GM12875 (cell line): Measurements from ENCODE around the gene BICD1.

Source experiments
- H3K4me3 ChIP-seq: one replicate; pipeline ENCODE4 v1.5.1; 2011; ENCODE audit warnings: low read depth, low read length, control low read depth
- CTCF ChIP-seq: IDR thresholded peaks from 2 replicates; pipeline ENCODE4 v1.5.1; 2011; ENCODE audit warnings: low read depth, mild to moderate bottlenecking, control low read depth, inconsistent platforms, low read length, moderate library complexity, borderline replicate concordance; ENCODE audit not compliant: insufficient read depth

Gene BICD1

GRCh38 chr12:32322354-32322753 is 215.7 kb downstream of the BICD1 start:
- no peak overlapping the region for H3K4me3 ChIP-seq
- no peak for TF ChIP-seq CTCF

GRCh38 chr12:32331133-32331532 is 224.5 kb downstream of the BICD1 start:
- TF ChIP-seq CTCF = no peak
- H3K4me3 ChIP-seq = no peak overlapping the region

- no peak for TF ChIP-seq CTCF
Measured at GRCh38 chr12:32332446-32332845, 225.8 kb downstream of the BICD1 start.

GRCh38 chr12:32334371-32334777 is 227.7 kb downstream of the BICD1 start:
- H3K4me3 ChIP-seq = no peak overlapping the region
- no peak for TF ChIP-seq CTCF

More at GRCh38 chr12:32332446-32332845, 225.8 kb downstream of the BICD1 start:
- no peak overlapping the region for H3K4me3 ChIP-seq

GRCh38 chr12:32336261-32336660 is 229.6 kb downstream of the BICD1 start:
- no peak for TF ChIP-seq CTCF
- H3K4me3 ChIP-seq = no peak overlapping the region

GRCh38 chr12:32343496-32343895 is 236.8 kb downstream of the BICD1 start:
- no peak overlapping the region for H3K4me3 ChIP-seq
- no peak for TF ChIP-seq CTCF

GRCh38 chr12:32344047-32344446 is 237.4 kb downstream of the BICD1 start:
- H3K4me3 ChIP-seq = no peak overlapping the region
- no peak for TF ChIP-seq CTCF
